Stomach (tissue), 4 donors: ENCODE data around the gene AFF1.

ENCODE experiments used
- CTCF ChIP-seq, 7 experiments: fragments of 450-650 bp in 4 of 7; fragments of 200-600 bp in 3 of 7; sonication (generic) in 3 of 7; IDR thresholded peaks; one replicate each; pipeline ENCODE4 v1.5.1; 2016 to 2019; ENCODE audit warnings: antibody characterized with exemption in 7 of 7, control low read depth in 2 of 7, mild to moderate bottlenecking in 1 of 7
- EP300 ChIP-seq: sonication (generic); formaldehyde crosslinking; IDR thresholded peaks from one replicate; pipeline ENCODE4 v1.6.1; 2017; ENCODE audit warnings: antibody characterized with exemption

GRCh38 chr4:87171944-87172343 lies 237.1 kb downstream of the AFF1 start:
- TF ChIP-seq CTCF (IDR thresholded peaks at IDR 0.05), result no peak
- TF ChIP-seq EP300, result no peak
